ENCODE results near the gene RBM39. TPM values are rescaled to one million over a fixed set of nuclear protein-coding genes. Genes with fewer than 3 reads are reported as not detected.
"Not testable (repeated sequence)": the region's sequence is repeated elsewhere in the genome, so short reads cannot be mapped to it uniquely, and the experiment has no call there.

RBM39 gene
- total RNA-seq, 4 donors from 2014 or later = 143 to 272 (median 165) TPM

DNA sequence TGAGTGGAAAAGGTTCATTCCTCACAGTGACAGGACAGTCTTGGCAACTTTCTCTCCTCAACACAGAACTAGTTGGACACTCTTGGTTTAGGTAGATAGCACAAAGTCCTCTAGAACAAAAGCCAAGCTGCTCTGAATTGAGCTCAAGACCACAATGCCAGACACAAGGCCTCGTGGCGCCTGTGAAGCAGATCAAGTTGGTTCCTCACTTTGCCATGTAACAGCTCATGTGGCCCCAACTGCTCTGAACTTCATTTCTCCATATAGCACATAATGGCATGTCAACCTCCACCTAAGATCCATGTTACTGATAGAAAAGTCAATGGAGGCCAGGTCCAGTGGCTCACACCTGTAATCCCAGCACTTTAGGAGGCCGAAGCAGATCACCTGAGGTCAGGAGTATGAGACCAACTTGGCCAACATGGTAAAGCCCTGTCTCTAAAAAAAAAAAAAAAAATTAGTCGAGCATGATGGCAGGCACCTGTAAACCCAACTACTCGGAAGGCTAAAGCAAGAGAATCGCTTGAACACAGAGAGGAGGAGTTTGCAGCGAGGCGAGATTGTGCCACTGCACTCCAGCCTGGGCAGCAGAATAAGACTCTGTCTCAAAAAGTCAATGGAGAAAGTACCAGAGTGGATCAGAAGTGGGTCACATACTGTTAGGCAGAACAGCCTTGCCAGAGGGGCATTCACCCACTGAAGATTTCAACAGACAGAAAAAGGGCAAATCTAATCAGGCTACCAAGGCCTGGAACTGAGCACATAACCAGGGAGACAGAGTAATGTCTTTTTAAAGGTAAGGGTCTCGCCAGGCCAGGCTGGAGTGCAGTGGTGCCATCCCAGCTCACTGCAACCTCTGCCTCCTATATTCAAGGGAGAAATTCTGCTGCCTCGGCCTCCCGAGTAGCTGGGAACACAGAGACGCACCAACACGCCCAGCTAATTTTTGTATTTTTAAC, 21.6 kb downstream of the RBM39 start:
- Histone ChIP-seq H3K27me3 (no peaks in the 10 kb centered on the region), H3K4me1 (peaks cover 31 to 78% (median 37%) of the 10 kb centered on the region in 4 donors), H3K36me3 (peaks cover 95 to 100% (median 98%) of the 10 kb centered on the region in 4 donors), H3K4me3 (no peak overlapping the region), H3K9me3 (no peaks in the 10 kb centered on the region), H3K27ac (replicated peaks in 1 of 4) (peak overlapping the region in 2 of 4 donors; percentile 1 to 10)
- intact Hi-C loops (cut with DNase I) = no loop called here
- TF ChIP-seq POLR2AphosphoS5 (IDR thresholded peaks at IDR 0.05) = no peak
- TF ChIP-seq EP300 (IDR thresholded peaks at IDR 0.05) = no peak
- no peak for TF ChIP-seq POLR2A (IDR thresholded peaks at IDR 0.05; ENCODE audit: low read depth)
- TF ChIP-seq, protein P1, sequence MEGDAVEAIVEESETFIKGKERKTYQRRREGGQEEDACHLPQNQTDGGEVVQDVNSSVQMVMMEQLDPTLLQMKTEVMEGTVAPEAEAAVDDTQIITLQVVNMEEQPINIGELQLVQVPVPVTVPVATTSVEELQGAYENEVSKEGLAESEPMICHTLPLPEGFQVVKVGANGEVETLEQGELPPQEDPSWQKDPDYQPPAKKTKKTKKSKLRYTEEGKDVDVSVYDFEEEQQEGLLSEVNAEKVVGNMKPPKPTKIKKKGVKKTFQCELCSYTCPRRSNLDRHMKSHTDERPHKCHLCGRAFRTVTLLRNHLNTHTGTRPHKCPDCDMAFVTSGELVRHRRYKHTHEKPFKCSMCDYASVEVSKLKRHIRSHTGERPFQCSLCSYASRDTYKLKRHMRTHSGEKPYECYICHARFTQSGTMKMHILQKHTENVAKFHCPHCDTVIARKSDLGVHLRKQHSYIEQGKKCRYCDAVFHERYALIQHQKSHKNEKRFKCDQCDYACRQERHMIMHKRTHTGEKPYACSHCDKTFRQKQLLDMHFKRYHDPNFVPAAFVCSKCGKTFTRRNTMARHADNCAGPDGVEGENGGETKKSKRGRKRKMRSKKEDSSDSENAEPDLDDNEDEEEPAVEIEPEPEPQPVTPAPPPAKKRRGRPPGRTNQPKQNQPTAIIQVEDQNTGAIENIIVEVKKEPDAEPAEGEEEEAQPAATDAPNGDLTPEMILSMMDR (IDR thresholded peaks at IDR 0.05) = no peak
- WGBS = 88% methylated on average over 13 of the region's 13 CpGs
- DNase-seq (ENCODE audit: extremely low spot score) = no peak

DNA sequence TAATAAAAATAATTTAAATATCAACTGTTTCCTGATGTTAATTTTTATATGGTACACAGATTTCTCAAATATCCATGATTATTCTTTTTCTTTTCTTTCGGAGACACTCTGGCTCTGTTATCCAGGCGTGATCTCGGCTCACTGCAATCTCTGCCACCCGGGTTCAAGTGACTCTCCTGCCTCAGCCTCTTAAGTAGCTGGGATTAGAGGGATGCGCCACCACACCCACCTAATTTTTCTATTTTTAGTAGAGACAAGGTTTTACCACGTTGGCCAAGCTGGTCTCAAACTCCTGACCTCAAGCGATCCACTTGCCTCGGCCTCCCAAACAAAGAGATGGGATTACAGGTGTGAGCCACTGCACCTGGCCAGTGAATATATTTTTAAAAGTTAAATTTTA, 22.3 kb downstream of the RBM39 start:
- 67% methylated on average over 8 of the region's 8 CpGs for WGBS
- no peak overlapping the region for H3K4me3 ChIP-seq
- H3K27ac ChIP-seq (replicated peaks in 1 of 4) = no peak overlapping the region
- no peak for DNase-seq (ENCODE audit: extremely low spot score)
- peaks cover 37 to 83% (median 37%) of the 10 kb centered on the region in 4 donors for H3K4me1 ChIP-seq
- peaks cover 95 to 100% (median 98%) of the 10 kb centered on the region in 4 donors for H3K36me3 ChIP-seq
- intact Hi-C loops (cut with DNase I) = no loop called here
- no peak for TF ChIP-seq POLR2AphosphoS5 (IDR thresholded peaks at IDR 0.05)
- TF ChIP-seq, protein P1 (IDR thresholded peaks at IDR 0.05) = no peak
- no peak for TF ChIP-seq EP300 (IDR thresholded peaks at IDR 0.05)
- no peak for TF ChIP-seq POLR2A (IDR thresholded peaks at IDR 0.05; ENCODE audit: low read depth)
- no peaks in the 10 kb centered on the region for H3K9me3 ChIP-seq
- H3K27me3 ChIP-seq = no peaks in the 10 kb centered on the region

DNA sequence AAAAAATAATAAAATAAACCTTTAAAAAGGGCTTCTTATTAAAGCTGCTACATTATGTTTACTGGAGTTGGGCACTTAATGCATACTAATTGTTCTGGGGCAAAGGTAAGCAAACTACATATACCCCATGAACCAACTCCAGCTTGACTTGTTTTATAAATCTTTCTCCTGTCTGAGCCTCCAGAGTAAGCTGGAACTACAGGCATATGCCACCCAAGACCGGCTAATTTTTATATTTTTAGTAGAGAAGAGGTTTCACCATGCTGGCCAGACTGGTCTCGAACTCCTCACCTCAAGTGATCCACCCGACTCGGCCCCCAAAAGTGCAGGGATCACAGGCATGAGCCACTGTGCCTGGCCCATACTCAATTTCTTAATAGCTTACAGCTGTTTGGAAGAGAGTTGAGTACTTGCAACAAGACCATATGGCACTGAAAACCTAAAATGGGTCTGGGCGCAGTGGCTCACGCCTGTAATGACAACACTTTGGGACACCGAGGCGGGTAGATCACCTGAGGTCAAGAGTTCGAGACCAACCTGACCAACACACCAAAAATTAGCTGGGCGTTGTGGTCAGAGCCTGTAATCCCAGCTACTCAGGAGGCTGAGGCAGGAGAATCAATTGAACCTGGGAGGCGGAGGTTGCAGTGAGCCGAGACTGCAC, 23.0 kb downstream of the RBM39 start:
- Histone ChIP-seq H3K4me1 (peaks cover 37 to 87% (median 42%) of the 10 kb centered on the region in 4 donors), H3K27ac (replicated peaks in 1 of 4) (no peak overlapping the region), H3K9me3 (no peaks in the 10 kb centered on the region), H3K4me3 (no peak overlapping the region), H3K27me3 (no peaks in the 10 kb centered on the region), H3K36me3 (peaks cover 94 to 100% (median 98%) of the 10 kb centered on the region in 4 donors)
- TF ChIP-seq, protein P1 (IDR thresholded peaks at IDR 0.05) = no peak
- TF ChIP-seq POLR2AphosphoS5 (IDR thresholded peaks at IDR 0.05) (peak in 1 of 2 donors; percentile 21), EP300 (IDR thresholded peaks at IDR 0.05) (no peak)
- no peak for DNase-seq (ENCODE audit: extremely low spot score)
- intact Hi-C loops (cut with DNase I) = no loop called here
- WGBS = 85% methylated on average over 12 of the region's 12 CpGs

DNA sequence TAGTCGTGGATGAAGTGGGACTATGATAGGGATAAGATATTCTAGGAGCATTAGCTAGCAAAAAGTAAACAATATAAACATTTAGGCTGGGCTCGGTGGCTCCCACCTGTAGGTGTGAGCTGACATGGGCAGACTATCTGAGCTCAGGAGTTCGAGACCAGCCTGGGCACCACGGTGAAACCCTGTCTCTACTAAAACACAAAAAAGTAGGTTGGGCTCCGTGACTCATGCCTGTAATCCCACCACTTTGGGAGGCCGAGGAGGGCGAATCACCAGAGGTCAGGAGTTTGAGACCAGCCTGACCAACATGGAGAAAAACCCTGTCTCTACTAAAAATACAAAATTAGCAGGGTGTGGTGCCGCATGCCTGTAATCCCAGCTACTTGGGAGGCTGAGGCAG, 23.7 kb downstream of the RBM39 start:
- 86% methylated on average over 8 of the region's 8 CpGs for WGBS
- DNase-seq (ENCODE audit: extremely low spot score); H3K27ac ChIP-seq (replicated peaks in 1 of 4); H3K4me3 ChIP-seq; H3K9me3 ChIP-seq; intact Hi-C loops (cut with DNase I); H3K27me3 ChIP-seq: not testable (repeated sequence)
- Histone ChIP-seq H3K4me1 (peaks cover 36 to 82% (median 40%) of the 10 kb centered on the region in 4 donors), H3K36me3 (peaks cover 94 to 100% (median 98%) of the 10 kb centered on the region in 4 donors)

DNA sequence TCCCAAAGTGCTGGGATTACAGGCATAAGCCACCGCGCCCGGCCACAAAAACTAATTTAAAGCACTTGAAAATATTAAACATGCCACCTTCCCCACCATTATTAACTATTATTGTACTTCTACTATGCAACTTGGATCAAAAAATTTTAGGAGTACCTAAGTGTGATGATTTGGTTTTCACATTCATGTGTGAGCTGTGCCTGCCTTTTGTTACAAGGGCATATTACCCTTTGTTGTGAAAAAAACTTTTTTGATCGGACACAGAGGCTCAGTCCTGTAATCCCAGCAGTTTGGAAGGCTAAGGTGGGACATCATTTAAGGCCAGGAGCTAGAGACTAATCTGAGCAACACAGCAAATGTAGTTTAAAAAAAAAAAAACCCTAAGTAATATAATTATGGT, 25.7 kb downstream of the RBM39 start:
- WGBS = 90% methylated on average over 4 of the region's 4 CpGs
- intact Hi-C loops (cut with DNase I) = no loop called here
- Histone ChIP-seq H3K4me3 (no peak overlapping the region), H3K4me1 (peaks cover 27 to 71% (median 38%) of the 10 kb centered on the region in 4 donors), H3K9me3 (no peaks in the 10 kb centered on the region), H3K27ac (replicated peaks in 1 of 4) (no peak overlapping the region), H3K36me3 (peaks cover 83 to 100% (median 100%) of the 10 kb centered on the region in 4 donors), H3K27me3 (no peaks in the 10 kb centered on the region)
- DNase-seq (ENCODE audit: extremely low spot score) = no peak
- TF ChIP-seq POLR2AphosphoS5 (IDR thresholded peaks at IDR 0.05) (no peak), EP300 (IDR thresholded peaks at IDR 0.05) (no peak)
- TF ChIP-seq, protein P1 (IDR thresholded peaks at IDR 0.05) = no peak
